Loucy (cell line): ENCODE measurements around the gene CLDND1.

Experiments
- H2AFZ ChIP-seq: fragments of 200-600 bp; sonication (generic); 2 replicates; pipeline ENCODE4 v1.6.0; 2016; ENCODE audit warnings: antibody characterized with exemption, mild to moderate bottlenecking, low read length, moderate library complexity
- H3F3A ChIP-seq: fragments of 200-600 bp; 2 replicates; pipeline ENCODE4 v1.6.0; 2016; ENCODE audit warnings: antibody characterized with exemption, low read depth, mild to moderate bottlenecking
- H3K27me3 ChIP-seq: fragments of 200-600 bp; sonication (generic); 2 replicates; pipeline ENCODE4 v1.6.1; 2014; ENCODE audit warnings: low read length, mild to moderate bottlenecking; ENCODE audit not compliant: insufficient read depth, poor library complexity, severe bottlenecking
- H3K36me3 ChIP-seq: fragments of 200-600 bp; sonication (generic); 2 replicates; pipeline ENCODE4 v1.6.1; 2016; ENCODE audit warnings: low read length; ENCODE audit not compliant: insufficient read depth
- H3K4me1 ChIP-seq: fragments of 200-600 bp; sonication (generic); 2 replicates; pipeline ENCODE4 v1.5.1; 2014; ENCODE audit warnings: low read length, mild to moderate bottlenecking; ENCODE audit not compliant: insufficient read depth, poor library complexity, severe bottlenecking
- H3K4me2 ChIP-seq: fragments of 200-600 bp; sonication (generic); 2 replicates; pipeline ENCODE4 v1.6.0; 2014; ENCODE audit warnings: antibody characterized with exemption, low read length, low read depth, mild to moderate bottlenecking; ENCODE audit not compliant: poor library complexity, severe bottlenecking
- H3K4me3 ChIP-seq: fragments of 200-600 bp; sonication (generic); 2 replicates; pipeline ENCODE4 v1.5.1; 2014; ENCODE audit warnings: low read length, mild to moderate bottlenecking, mixed read lengths; ENCODE audit not compliant: poor library complexity, severe bottlenecking
- H3K79me2 ChIP-seq: fragments of 200-600 bp; sonication (generic); 2 replicates; pipeline ENCODE4 v1.6.1; 2014; ENCODE audit warnings: low read length; ENCODE audit not compliant: insufficient read depth
- H3K9ac ChIP-seq: fragments of 200-600 bp; sonication (generic); 2 replicates; pipeline ENCODE4 v1.6.0; 2014; ENCODE audit warnings: mild to moderate bottlenecking, low read depth, low read length, moderate library complexity; ENCODE audit not compliant: poor library complexity, severe bottlenecking
- H3K9me2 ChIP-seq: fragments of 200-600 bp; sonication (generic); replicated peaks from 2 replicates; pipeline ENCODE4 v1.6.1; 2016; ENCODE audit warnings: low read depth, low read length, mixed read lengths
- H3K9me3 ChIP-seq: fragments of 200-600 bp; sonication (generic); 2 replicates; pipeline ENCODE4 v1.6.1; 2014; ENCODE audit warnings: mild to moderate bottlenecking, antibody characterized with exemption, low read length, low read depth; ENCODE audit not compliant: insufficient read depth
- H4K20me1 ChIP-seq: fragments of 200-600 bp; sonication (generic); 2 replicates; pipeline ENCODE4 v1.6.0; 2014; ENCODE audit warnings: antibody characterized with exemption, low read length, mild to moderate bottlenecking; ENCODE audit not compliant: insufficient read depth, poor library complexity, severe bottlenecking
- CTCF ChIP-seq: fragments of 200-600 bp; sonication (generic); conservative IDR thresholded peaks from 2 replicates; pipeline ENCODE4 v1.5.1; 2014; ENCODE audit warnings: mild to moderate bottlenecking, antibody characterized with exemption, low read length
- EZH2phosphoT487 ChIP-seq: fragments of 200-600 bp; IDR thresholded peaks from 2 replicates; pipeline ENCODE4 v1.6.1; 2018; ENCODE audit warnings: antibody characterized with exemption, mild to moderate bottlenecking, moderate library complexity, borderline replicate concordance

CLDND1 gene

GRCh38 chr3:98514948-98515347 is 7.8 kb downstream of the CLDND1 start:
- Histone ChIP-seq H3K4me2 (no peak overlapping the region), H3K4me1 (peaks cover 22% of the 10 kb centered on the region), H3K9me2 (no peaks in the 10 kb centered on the region), H3K79me2 (peaks cover 24% of the 10 kb centered on the region), H3K9ac (no peak overlapping the region), H2AFZ (no peak overlapping the region), H3K27me3 (no peaks in the 10 kb centered on the region), H3K4me3 (no peak overlapping the region), H3F3A (no peaks in the 10 kb centered on the region), H3K9me3 (no peaks in the 10 kb centered on the region), H3K36me3 (peaks cover 5% of the 10 kb centered on the region; the same call in 1 of the 2 replicates), H4K20me1 (peaks cover 22% of the 10 kb centered on the region)
- TF ChIP-seq CTCF (no peak), EZH2phosphoT487 (no peak)

- TF ChIP-seq EZH2phosphoT487: no peak
- no peak for TF ChIP-seq CTCF
- Histone ChIP-seq H3K4me3 (no peak overlapping the region), H3K4me2 (no peak overlapping the region), H3K4me1 (peaks cover 11% of the 10 kb centered on the region), H4K20me1 (peaks cover 19% of the 10 kb centered on the region), H3K36me3 (peaks cover 5% of the 10 kb centered on the region; the same call in 1 of the 2 replicates), H2AFZ (no peak overlapping the region), H3K9me3 (no peaks in the 10 kb centered on the region), H3K27me3 (no peaks in the 10 kb centered on the region), H3K9me2 (no peaks in the 10 kb centered on the region), H3K79me2 (peaks cover 11% of the 10 kb centered on the region; the same call in 1 of the 2 replicates), H3K9ac (no peak overlapping the region), H3F3A (no peaks in the 10 kb centered on the region)
Observed at GRCh38 chr3:98513736-98514135, 9.0 kb downstream of the CLDND1 start.

- H2AFZ ChIP-seq: no peak overlapping the region
- H3K9me3 ChIP-seq: no peaks in the 10 kb centered on the region
- H3K9me2 ChIP-seq: no peaks in the 10 kb centered on the region
- H3K4me2 ChIP-seq: no peak overlapping the region
- H3K4me3 ChIP-seq: no peak overlapping the region
- no peak overlapping the region for H3K9ac ChIP-seq
- H4K20me1 ChIP-seq: peaks cover 13% of the 10 kb centered on the region
- peaks cover 5% of the 10 kb centered on the region; the same call in 1 of the 2 replicates for H3K36me3 ChIP-seq
- H3K27me3 ChIP-seq: no peaks in the 10 kb centered on the region
- H3K4me1 ChIP-seq: peaks cover 4% of the 10 kb centered on the region
- peaks cover 6% of the 10 kb centered on the region; the same call in 1 of the 2 replicates for H3K79me2 ChIP-seq
- H3F3A ChIP-seq: no peaks in the 10 kb centered on the region
- no peak for TF ChIP-seq CTCF
- TF ChIP-seq EZH2phosphoT487: no peak
Observed at GRCh38 chr3:98513091-98513511, 9.6 kb downstream of the CLDND1 start.
